ENCODE data around the gene SELENOV.
"Not testable (repeated sequence)": the region's sequence is repeated elsewhere in the genome, so short reads cannot be mapped to it uniquely, and the experiment has no call there.

Gene SELENOV

GRCh38 chr19:39474139-39474620 is 40.8 kb upstream of the SELENOV start:
- H3K9me3 ChIP-seq (ENCODE audit: control insufficient read depth, insufficient read depth, low read length): no peaks in the 10 kb centered on the region
- no peaks in the 10 kb centered on the region; the same call in 1 of the 2 replicates for H3K4me1 ChIP-seq (ENCODE audit: control insufficient read depth, low read length)
- no peaks in the 10 kb centered on the region for H3K9me2 ChIP-seq (replicated peaks; ENCODE audit: control insufficient read depth, low read length)
- H3K27ac ChIP-seq (ENCODE audit: low read depth, low read length): no peak overlapping the region
- no peaks in the 10 kb centered on the region for H3K79me2 ChIP-seq (ENCODE audit: control insufficient read depth, low read length)
- peaks cover 72% of the 10 kb centered on the region for H3K36me3 ChIP-seq (ENCODE audit: control insufficient read depth, low read length)
- no peak overlapping the region for H3K4me3 ChIP-seq (ENCODE audit: low read length)
- TF ChIP-seq EZH2phosphoT487 (IDR thresholded peaks at IDR 0.05; ENCODE audit: borderline replicate concordance, low read length): no peak
- peak; percentile 96 for TF ChIP-seq CTCF (IDR thresholded peaks at IDR 0.05; ENCODE audit: low read depth, low read length, poor library complexity, severe bottlenecking)
- H4K20me1 ChIP-seq (ENCODE audit: control insufficient read depth, insufficient read depth, low read depth, low read length): no peaks in the 10 kb centered on the region
- H3K4me2 ChIP-seq (ENCODE audit: low read length): no peak overlapping the region
- H3K27me3 ChIP-seq (ENCODE audit: control insufficient read depth, low read length): no peaks in the 10 kb centered on the region
- peaks cover 5% of the 10 kb centered on the region for H3F3A ChIP-seq (ENCODE audit: control insufficient read depth, insufficient read depth)

- no peak overlapping the region for H3K4me3 ChIP-seq (ENCODE audit: low read length)
- peaks cover 12% of the 10 kb centered on the region for H3K4me1 ChIP-seq (ENCODE audit: control insufficient read depth, low read length)
- TF ChIP-seq EZH2phosphoT487 (IDR thresholded peaks at IDR 0.05; ENCODE audit: borderline replicate concordance, low read length) (no peak), CTCF (IDR thresholded peaks at IDR 0.05; ENCODE audit: low read depth, low read length, poor library complexity, severe bottlenecking) (no peak)
- H3K79me2 ChIP-seq (ENCODE audit: control insufficient read depth, low read length): peaks cover 1% of the 10 kb centered on the region
- no peaks in the 10 kb centered on the region for H3K9me3 ChIP-seq (ENCODE audit: control insufficient read depth, insufficient read depth, low read length)
- no peaks in the 10 kb centered on the region for H3K27me3 ChIP-seq (ENCODE audit: control insufficient read depth, low read length)
- H3K9me2 ChIP-seq (replicated peaks; ENCODE audit: control insufficient read depth, low read length): no peaks in the 10 kb centered on the region
- peaks cover 56% of the 10 kb centered on the region for H3K36me3 ChIP-seq (ENCODE audit: control insufficient read depth, low read length)
- peaks cover 7% of the 10 kb centered on the region for H3F3A ChIP-seq (ENCODE audit: control insufficient read depth, insufficient read depth)
- H3K4me2 ChIP-seq (ENCODE audit: low read length): no peak overlapping the region
- H3K27ac ChIP-seq (ENCODE audit: low read depth, low read length): no peak overlapping the region
- no peaks in the 10 kb centered on the region for H4K20me1 ChIP-seq (ENCODE audit: control insufficient read depth, insufficient read depth, low read depth, low read length)
These were observed 39.2 kb upstream of the SELENOV start for GRCh38 chr19:39475748-39476147.

GRCh38 chr19:39479319-39479801 is 35.6 kb upstream of the SELENOV start:
- not testable (repeated sequence) for H3K27me3 ChIP-seq (ENCODE audit: control insufficient read depth, low read length); H3K9me2 ChIP-seq (replicated peaks; ENCODE audit: control insufficient read depth, low read length); H3K27ac ChIP-seq (ENCODE audit: low read depth, low read length); H3F3A ChIP-seq (ENCODE audit: control insufficient read depth, insufficient read depth); H3K4me3 ChIP-seq (ENCODE audit: low read length); H3K9me3 ChIP-seq (ENCODE audit: control insufficient read depth, insufficient read depth, low read length); H4K20me1 ChIP-seq (ENCODE audit: control insufficient read depth, insufficient read depth, low read depth, low read length)
- peaks cover 34% of the 10 kb centered on the region for H3K79me2 ChIP-seq (ENCODE audit: control insufficient read depth, low read length)
- H3K36me3 ChIP-seq (ENCODE audit: control insufficient read depth, low read length): peaks cover 47% of the 10 kb centered on the region
- peaks cover 20% of the 10 kb centered on the region for H3K4me1 ChIP-seq (ENCODE audit: control insufficient read depth, low read length)
- H3K4me2 ChIP-seq (ENCODE audit: low read length): peak overlapping the region; percentile 94

GRCh38 chr19:39479916-39480315 is 35.0 kb upstream of the SELENOV start:
- Histone ChIP-seq H4K20me1 (ENCODE audit: control insufficient read depth, insufficient read depth, low read depth, low read length) (no peaks in the 10 kb centered on the region), H3K9me2 (replicated peaks; ENCODE audit: control insufficient read depth, low read length) (no peaks in the 10 kb centered on the region), H3K27me3 (ENCODE audit: control insufficient read depth, low read length) (no peaks in the 10 kb centered on the region), H3K79me2 (ENCODE audit: control insufficient read depth, low read length) (peaks cover 36% of the 10 kb centered on the region), H3K27ac (ENCODE audit: low read depth, low read length) (peak overlapping the region; percentile 48), H3F3A (ENCODE audit: control insufficient read depth, insufficient read depth) (peaks cover 7% of the 10 kb centered on the region), H3K4me2 (ENCODE audit: low read length) (peak overlapping the region; percentile 94), H3K4me3 (ENCODE audit: low read length) (peak overlapping the region; percentile 90), H3K4me1 (ENCODE audit: control insufficient read depth, low read length) (peaks cover 20% of the 10 kb centered on the region), H3K36me3 (ENCODE audit: control insufficient read depth, low read length) (peaks cover 45% of the 10 kb centered on the region), H3K9me3 (ENCODE audit: control insufficient read depth, insufficient read depth, low read length) (no peaks in the 10 kb centered on the region)
- TF ChIP-seq EZH2phosphoT487 (IDR thresholded peaks at IDR 0.05; ENCODE audit: borderline replicate concordance, low read length): no peak
- TF ChIP-seq CTCF (IDR thresholded peaks at IDR 0.05; ENCODE audit: low read depth, low read length, poor library complexity, severe bottlenecking): no peak
